Tibial artery (tissue), 4 donors: ENCODE results near the gene KRTAP5-1.
"Not testable (repeated sequence)": the region's sequence is repeated elsewhere in the genome, so short reads cannot be mapped to it uniquely, and the experiment has no call there.

Experiments
- DNase-seq, 2 donors: peaks; one replicate each; pipeline ENCODE4 v3.0.0-alpha.2; 2019
- H3K27ac ChIP-seq, 2 donors: fragments of 200-600 bp; sonication (generic) in 1 of 2; 1 replicate in 1 of 2; 2 replicates in 1 of 2; pipeline ENCODE4 v1.5.1; 2018 to 2019; ENCODE audit warnings: mild to moderate bottlenecking in 1 of 2
- H3K27me3 ChIP-seq, 2 donors: fragments of 200-600 bp; sonication (generic) in 1 of 2; one replicate each; pipeline versions ENCODE4 v1.5.1 to v1.6.0; 2016 to 2019
- H3K36me3 ChIP-seq, 3 donors: fragments of 200-600 bp; sonication (generic) in 2 of 3; one replicate each; pipeline ENCODE4 v1.5.1; 2016 to 2019; ENCODE audit warnings: mild to moderate bottlenecking in 2 of 3
- H3K4me1 ChIP-seq, 4 donors: fragments of 200-600 bp; sonication (generic) in 2 of 4; 1 replicate in 3 of 4; 2 replicates in 1 of 4; pipeline ENCODE4 v1.5.1; 2016 to 2019
- H3K4me3 ChIP-seq, 2 donors: fragments of 200-600 bp; sonication (generic) in 1 of 2; 1 replicate in 1 of 2; 2 replicates in 1 of 2; pipeline ENCODE4 v1.5.1; 2018 to 2019; ENCODE audit warnings: mild to moderate bottlenecking in 2 of 2
- H3K9me3 ChIP-seq, 3 donors: fragments of 200-600 bp; sonication (generic) in 1 of 3; one replicate each; pipeline ENCODE4 v1.5.1; 2016 to 2019
- CTCF ChIP-seq, 2 experiments: fragments of 200-600 bp in 1 of 2; fragments of 450-650 bp in 1 of 2; IDR thresholded peaks; one replicate each; pipeline ENCODE4 v1.5.1; 2017 to 2019; ENCODE audit warnings: antibody characterized with exemption in 2 of 2, mild to moderate bottlenecking in 1 of 2, moderate library complexity in 1 of 2
- intact Hi-C: fragments of 100-400 bp; cut with DNase I; formaldehyde crosslinking; loops from one replicate; pipeline ENCODE4 v1.15.0; 2023; ENCODE audit warnings: low total_unique reads

The KRTAP5-1 gene

DNA sequence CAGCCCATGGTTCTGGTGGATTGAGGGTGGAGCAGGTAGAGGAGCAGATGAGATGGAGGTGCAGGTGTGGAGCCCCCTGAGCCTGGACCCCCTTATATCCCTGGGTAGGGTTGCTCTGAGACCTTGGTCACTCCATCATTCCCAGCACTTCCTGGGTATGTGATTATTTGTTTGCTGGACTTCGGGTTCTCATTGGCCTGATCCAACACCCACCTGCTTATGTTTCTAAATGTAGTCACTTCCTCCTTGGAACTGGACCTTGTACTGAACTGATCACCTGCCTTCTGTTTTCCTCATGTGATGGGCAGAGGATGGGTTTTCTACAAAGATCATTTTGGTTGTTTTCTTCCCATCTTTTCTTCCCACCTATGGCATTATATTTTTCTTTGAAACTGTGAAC, 37.0 kb upstream of the KRTAP5-1 start, which contains the start of gene KRTAP5-4:
KRTAP5-4 (minus strand) TSS at position 53 of the 400 bp plus-strand sequence; CDS start at position 8, 45 bp downstream.
- Histone ChIP-seq H3K27me3 (peaks cover 0 to 23% of the 10 kb centered on the region in 2 donors), H3K4me3 (no peak within 1 kb of the TSS), H3K27ac (no peak within 1 kb of the TSS), H3K36me3 (no peaks in the 10 kb centered on the region), H3K9me3 (no peaks in the 10 kb centered on the region), H3K4me1 (no peaks in the 10 kb centered on the region)
- no peak for TF ChIP-seq CTCF (IDR thresholded peaks at IDR 0.05)
- intact Hi-C loops, result loop anchor here (10.0 kb wide), 1 partner anchor 77 kb away; no protein-coding TSS in a partner anchor
- DNase-seq, result no peak

- Histone ChIP-seq H3K4me3 (no peak overlapping the region), H3K27ac (no peak overlapping the region), H3K27me3 (peaks cover 0 to 32% of the 10 kb centered on the region in 2 donors), H3K4me1 (no peaks in the 10 kb centered on the region), H3K36me3 (no peaks in the 10 kb centered on the region), H3K9me3 (no peaks in the 10 kb centered on the region)
- DNase-seq, result peak in 1 of 2 donors; percentile 24
- TF ChIP-seq CTCF (IDR thresholded peaks at IDR 0.05), result no peak
- intact Hi-C loops, result no loop called here
These were observed 34.4 kb upstream of the KRTAP5-1 start for GRCh38 chr11:1619449-1619848.

DNA sequence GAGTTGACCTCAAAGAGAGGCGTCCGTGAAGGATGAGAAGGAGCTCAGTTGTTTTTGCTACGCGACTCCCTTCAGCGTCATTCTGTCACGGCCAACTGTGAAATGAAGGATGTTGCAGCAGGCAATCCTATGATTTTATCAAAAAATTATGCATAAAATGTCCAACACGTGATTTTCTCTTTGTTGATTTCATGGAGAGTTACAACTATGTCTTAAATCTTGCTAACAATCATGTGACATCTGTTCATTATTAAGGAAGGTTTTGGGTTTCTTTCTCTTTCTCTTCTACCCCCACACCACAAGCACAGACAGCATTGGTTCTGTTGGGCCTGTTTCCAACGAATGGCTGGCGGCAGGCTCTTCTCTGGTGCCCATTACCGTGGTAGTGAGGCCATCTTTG, 33.1 kb upstream of the KRTAP5-1 start:
- Histone ChIP-seq H3K9me3 (no peaks in the 10 kb centered on the region), H3K27ac (no peak overlapping the region), H3K4me1 (no peaks in the 10 kb centered on the region), H3K36me3 (no peaks in the 10 kb centered on the region), H3K27me3 (peaks cover 0 to 29% of the 10 kb centered on the region in 2 donors), H3K4me3 (no peak overlapping the region)
- no peak for TF ChIP-seq CTCF (IDR thresholded peaks at IDR 0.05)
- no peak for DNase-seq
- intact Hi-C loops, result no loop called here

GRCh38 chr11:1608363-1608762, 23.3 kb upstream of the KRTAP5-1 start, which contains the start of gene KRTAP5-3:
Gene KRTAP5-3 (minus strand): TSS chr11:1608463. CDS start chr11:1608385, 78 bp downstream.
- intact Hi-C loops, result no loop called here
- no peak for TF ChIP-seq CTCF (IDR thresholded peaks at IDR 0.05)
- H3K4me3 ChIP-seq, result no peak within 1 kb of the TSS
- no peaks in the 10 kb centered on the region for H3K4me1 ChIP-seq
- peak in 1 of 2 donors; percentile 27 for DNase-seq
- no peak within 1 kb of the TSS for H3K27ac ChIP-seq
- no peaks in the 10 kb centered on the region for H3K36me3 ChIP-seq
- H3K27me3 ChIP-seq, result peaks cover 0 to 41% of the 10 kb centered on the region in 2 donors
- no peaks in the 10 kb centered on the region for H3K9me3 ChIP-seq

DNA sequence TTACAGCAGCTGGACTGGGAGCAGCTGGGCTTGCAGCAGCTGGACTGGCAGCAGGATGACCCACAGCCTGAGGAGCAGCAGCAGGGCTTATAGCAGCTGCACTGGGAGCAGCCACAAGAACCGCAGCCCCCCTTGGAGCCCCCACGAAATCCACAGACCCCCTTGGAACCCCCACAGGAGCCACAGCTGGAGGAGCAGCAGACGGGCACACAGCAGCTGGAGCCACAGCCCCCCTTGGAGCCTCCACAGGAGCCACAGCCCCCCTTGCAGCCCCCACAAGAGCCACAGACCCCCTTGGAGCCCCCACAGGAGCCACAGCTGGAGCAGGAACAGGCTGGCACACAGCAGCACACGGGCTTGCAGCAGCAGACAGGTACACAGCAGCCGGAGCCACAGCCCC, 22.8 kb upstream of the KRTAP5-1 start:
- H3K27me3 ChIP-seq, result peaks cover 0 to 41% of the 10 kb centered on the region in 2 donors

DNA sequence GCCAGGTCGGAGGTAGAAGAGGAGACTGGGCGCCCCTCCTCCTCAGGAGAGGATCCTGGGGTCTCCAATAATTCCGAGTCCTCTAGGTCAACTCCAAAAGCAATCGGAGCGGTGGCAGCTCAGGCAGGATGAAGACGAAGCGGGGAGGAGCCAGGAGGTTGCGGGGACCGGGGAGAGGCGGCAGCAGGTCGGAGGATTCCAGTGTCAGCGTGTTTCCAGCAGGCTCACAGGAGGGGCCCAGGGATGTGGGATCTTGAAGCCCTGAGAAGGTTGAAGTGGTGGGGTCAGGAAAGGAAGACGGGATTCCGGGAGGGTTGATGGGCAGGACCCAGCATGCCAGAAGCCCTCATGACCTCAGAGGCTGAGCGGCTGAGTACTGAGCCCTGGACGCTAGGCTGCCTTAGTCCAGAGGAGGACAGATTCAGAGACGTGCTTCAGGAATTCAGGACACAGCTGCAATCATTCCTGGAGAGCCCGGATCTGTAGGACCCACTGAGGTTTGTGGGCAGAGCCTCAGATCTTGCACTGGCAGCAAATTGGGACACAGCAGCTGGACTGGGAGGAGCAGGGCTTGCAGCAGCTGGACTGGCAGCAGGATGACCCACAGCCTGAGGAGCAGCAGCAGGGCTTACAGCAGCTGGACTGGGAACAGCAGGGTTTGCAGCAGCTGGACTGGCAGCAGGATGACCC, 22.2 kb upstream of the KRTAP5-1 start:
- H3K4me1 ChIP-seq, H3K9me3 ChIP-seq, H3K36me3 ChIP-seq, intact Hi-C loops, H3K4me3 ChIP-seq, H3K27ac ChIP-seq: not testable (repeated sequence)
- DNase-seq, result peak in 1 of 2 donors; percentile 39
- peaks cover 0 to 41% of the 10 kb centered on the region in 2 donors for H3K27me3 ChIP-seq

More for the DNA sequence above, 22.8 kb upstream of the KRTAP5-1 start:
- H3K36me3 ChIP-seq, H3K9me3 ChIP-seq, H3K27ac ChIP-seq, intact Hi-C loops, H3K4me3 ChIP-seq, H3K4me1 ChIP-seq: not testable (repeated sequence)
- peak in 1 of 2 donors; percentile 41 for DNase-seq

GRCh38 chr11:1605923-1606322, 20.8 kb upstream of the KRTAP5-1 start:
- H3K4me1 ChIP-seq, H3K27ac ChIP-seq, H3K4me3 ChIP-seq, H3K9me3 ChIP-seq, H3K36me3 ChIP-seq, intact Hi-C loops: not testable (repeated sequence)
- DNase-seq, result peak in 1 of 2 donors; percentile 27
- H3K27me3 ChIP-seq, result peaks cover 0 to 41% of the 10 kb centered on the region in 2 donors
